NT2/D1 (cell line): ENCODE results near the gene SAMD15.

Source experiments
- DNase-seq: peaks from one replicate; pipeline ENCODE4 v3.0.0-alpha.2; 2011; ENCODE audit warnings: low read depth, low spot score
- H3K27me3 ChIP-seq: 2 replicates; pipeline ENCODE4 v1.6.0; 2011; ENCODE audit warnings: mild to moderate bottlenecking; ENCODE audit not compliant: insufficient read length, insufficient read depth
- H3K36me3 ChIP-seq: 2 replicates; pipeline ENCODE4 v1.6.1; 2011; ENCODE audit warnings: mild to moderate bottlenecking, low read length, mixed read lengths; ENCODE audit not compliant: insufficient read depth, insufficient read length
- H3K4me1 ChIP-seq: 2 replicates; pipeline ENCODE4 v1.5.1; 2011; ENCODE audit not compliant: insufficient read depth, insufficient read length
- H3K4me3 ChIP-seq: 2 replicates; pipeline ENCODE4 v1.5.1; 2011; ENCODE audit warnings: low read depth; ENCODE audit not compliant: insufficient read length
- H3K9ac ChIP-seq: 2 replicates; pipeline ENCODE4 v1.6.0; 2011; ENCODE audit warnings: low read depth; ENCODE audit not compliant: insufficient read length
- H3K9me3 ChIP-seq: 2 replicates; pipeline ENCODE4 v1.5.1; 2011; ENCODE audit warnings: mild to moderate bottlenecking, low read length; ENCODE audit not compliant: insufficient read depth
- SUZ12 ChIP-seq: IDR thresholded peaks from 2 replicates; pipeline ENCODE4 v1.6.1; 2011; ENCODE audit not compliant: insufficient read length, insufficient read depth; ENCODE audit errors: extremely low read depth
- YY1 ChIP-seq: IDR thresholded peaks from 2 replicates; pipeline ENCODE4 v1.6.1; 2011; ENCODE audit not compliant: insufficient read length, insufficient read depth
- ZNF274 ChIP-seq: IDR thresholded peaks from 2 replicates; pipeline ENCODE4 v1.6.1; 2011; ENCODE audit warnings: mild to moderate bottlenecking, low read depth, low read length

Gene SAMD15

DNA sequence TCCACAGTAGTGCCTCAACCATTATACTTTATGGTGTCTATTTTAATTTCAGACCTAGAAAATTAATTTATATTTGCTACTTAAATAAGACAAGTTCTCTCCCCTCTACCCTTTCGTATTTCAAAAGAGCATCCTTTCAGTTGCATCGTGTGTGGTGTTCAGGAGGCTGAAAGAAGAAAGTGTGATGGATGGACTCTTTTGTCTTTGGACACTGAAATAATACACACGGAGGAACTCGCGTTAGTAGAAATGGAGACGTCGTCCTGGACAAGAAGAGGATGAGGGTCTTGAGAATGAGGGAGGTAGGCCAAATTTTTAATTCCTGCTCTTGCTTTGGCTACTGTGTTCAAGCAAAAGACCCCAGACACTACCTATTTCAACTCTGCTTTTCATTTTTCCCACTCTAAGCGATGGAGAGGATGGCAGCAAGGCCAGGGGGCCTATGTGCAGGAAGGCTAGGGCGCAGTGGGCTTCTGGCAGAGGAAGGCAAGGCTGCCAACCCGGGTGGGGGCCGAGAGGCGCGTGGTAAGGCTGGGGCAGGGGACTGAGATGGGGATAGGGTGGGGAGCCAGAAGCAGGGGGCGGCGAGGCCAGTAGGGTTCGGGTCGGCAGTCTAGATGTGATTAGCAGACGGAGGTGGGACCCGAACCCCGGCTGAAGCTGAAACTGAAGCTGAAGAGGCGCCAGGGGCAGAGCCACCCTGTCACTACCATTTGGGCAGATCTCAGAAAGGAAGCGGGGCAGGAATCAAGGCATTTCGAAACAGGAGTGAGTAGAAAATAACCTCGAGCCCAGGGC, 1.0 kb upstream of the SAMD15 start:
- no peaks in the 10 kb centered on the region for H3K4me1 ChIP-seq

DNA sequence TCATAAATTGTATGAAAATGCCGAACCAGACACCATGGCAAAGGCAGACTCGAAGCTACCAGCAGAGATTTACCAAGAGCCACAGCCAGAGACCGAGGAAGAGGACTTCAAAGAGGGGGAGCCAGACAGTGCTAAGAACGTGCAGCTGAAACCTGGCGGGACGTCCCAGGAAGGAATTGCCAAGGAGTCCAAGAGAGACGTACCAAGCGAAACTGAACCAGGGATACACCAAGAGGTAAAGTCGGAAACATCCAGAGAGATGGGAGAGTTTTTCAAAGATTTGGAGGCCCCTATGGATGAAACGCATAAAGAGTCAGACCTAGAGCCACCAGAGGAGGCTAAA, 294 bp downstream of the SAMD15 start:
- peak overlapping the region; percentile 72 for H3K4me3 ChIP-seq
- no peaks in the 10 kb centered on the region for H3K36me3 ChIP-seq
- peak overlapping the region; percentile 88 for H3K9ac ChIP-seq
- peaks cover 12% of the 10 kb centered on the region; the same call in 1 of the 2 replicates for H3K9me3 ChIP-seq
- TF ChIP-seq SUZ12: no peak
- TF ChIP-seq ZNF274: no peak
- TF ChIP-seq YY1: no peak
- DNase-seq: no peak
- no peaks in the 10 kb centered on the region for H3K27me3 ChIP-seq
- no peaks in the 10 kb centered on the region for H3K4me1 ChIP-seq

More for the DNA sequence above, 1.0 kb upstream of the SAMD15 start:
- H3K4me3 ChIP-seq: peak overlapping the region; percentile 72
- no peaks in the 10 kb centered on the region for H3K27me3 ChIP-seq
- peak overlapping the region; percentile 88 for H3K9ac ChIP-seq
- TF ChIP-seq YY1: no peak
- TF ChIP-seq SUZ12: no peak
- no peak for TF ChIP-seq ZNF274
- H3K9me3 ChIP-seq: peaks cover 12% of the 10 kb centered on the region; the same call in 1 of the 2 replicates
- H3K36me3 ChIP-seq: no peaks in the 10 kb centered on the region
- DNase-seq: no peak

- no peaks in the 10 kb centered on the region for H3K27me3 ChIP-seq
- no peaks in the 10 kb centered on the region for H3K4me1 ChIP-seq
- H3K9me3 ChIP-seq: peaks cover 12% of the 10 kb centered on the region; the same call in 1 of the 2 replicates
- no peaks in the 10 kb centered on the region for H3K36me3 ChIP-seq
- no peak for DNase-seq
- TF ChIP-seq YY1: no peak
- no peak for TF ChIP-seq ZNF274
- TF ChIP-seq SUZ12: no peak
- no peak overlapping the region for H3K9ac ChIP-seq
- H3K4me3 ChIP-seq: no peak overlapping the region
Measured at GRCh38 chr14:77378701-77379100, 1.5 kb downstream of the SAMD15 start.

GRCh38 chr14:77390188-77390587, 13.0 kb downstream of the SAMD15 start:
- Histone ChIP-seq H3K9ac (no peak overlapping the region), H3K36me3 (no peaks in the 10 kb centered on the region), H3K27me3 (no peaks in the 10 kb centered on the region), H3K9me3 (no peaks in the 10 kb centered on the region), H3K4me1 (no peaks in the 10 kb centered on the region), H3K4me3 (no peak overlapping the region)
- DNase-seq: no peak
- TF ChIP-seq ZNF274 (no peak), SUZ12 (no peak), YY1 (no peak)

GRCh38 chr14:77400216-77400615, 23.0 kb downstream of the SAMD15 start:
- no peaks in the 10 kb centered on the region for H3K4me1 ChIP-seq
- H3K27me3 ChIP-seq: no peaks in the 10 kb centered on the region
- no peak for TF ChIP-seq YY1
- H3K9ac ChIP-seq: no peak overlapping the region
- no peaks in the 10 kb centered on the region for H3K9me3 ChIP-seq
- H3K36me3 ChIP-seq: no peaks in the 10 kb centered on the region
- H3K4me3 ChIP-seq: no peak overlapping the region
- no peak for DNase-seq

DNA sequence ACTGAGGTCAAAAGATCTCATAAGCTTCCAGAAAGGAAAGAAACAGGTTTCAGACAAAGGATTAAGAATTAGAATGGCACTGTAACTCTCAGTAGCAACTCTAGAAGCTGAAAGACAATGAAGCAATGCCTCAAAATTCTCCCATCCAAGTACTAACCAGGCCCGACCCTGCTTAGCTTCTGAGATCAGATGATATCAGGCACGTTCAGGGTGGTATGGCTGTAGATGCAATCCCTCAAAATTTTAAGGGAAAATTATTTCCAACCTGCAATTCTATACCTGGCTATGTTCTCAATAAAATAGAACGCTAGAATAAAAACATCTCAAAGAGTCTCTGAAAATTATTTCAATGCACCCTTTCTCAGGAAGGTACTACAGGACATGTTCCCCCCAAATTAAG, 26.6 kb downstream of the SAMD15 start:
- no peaks in the 10 kb centered on the region for H3K27me3 ChIP-seq
- H3K36me3 ChIP-seq: no peaks in the 10 kb centered on the region
- no peaks in the 10 kb centered on the region for H3K4me1 ChIP-seq
- DNase-seq: no peak
- H3K9ac ChIP-seq: no peak overlapping the region
- TF ChIP-seq ZNF274: no peak
- no peak for TF ChIP-seq YY1
- TF ChIP-seq SUZ12: no peak
- no peak overlapping the region for H3K4me3 ChIP-seq
- H3K9me3 ChIP-seq: no peaks in the 10 kb centered on the region

DNA sequence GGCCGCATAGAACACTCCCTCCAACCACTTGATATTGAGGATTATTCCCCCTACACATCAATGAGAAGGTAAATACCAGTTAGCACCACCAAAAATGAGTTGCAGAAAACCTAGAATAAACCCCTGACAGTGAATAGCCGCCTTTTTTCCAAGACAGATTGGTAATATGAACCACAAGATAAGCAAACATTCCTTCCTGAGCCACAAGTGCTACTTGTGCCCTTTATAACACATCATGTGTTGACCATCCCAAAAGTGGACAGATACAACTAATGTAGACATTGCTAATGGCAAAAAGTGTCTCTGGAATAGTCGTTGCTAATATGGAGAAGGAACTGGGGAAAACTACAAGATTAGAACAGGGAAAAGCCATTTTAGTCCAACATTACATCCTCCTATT, 28.9 kb downstream of the SAMD15 start:
- DNase-seq: no peak
- no peaks in the 10 kb centered on the region for H3K36me3 ChIP-seq
- no peaks in the 10 kb centered on the region for H3K27me3 ChIP-seq
- no peaks in the 10 kb centered on the region for H3K4me1 ChIP-seq
- TF ChIP-seq SUZ12: no peak
- TF ChIP-seq YY1: no peak
- TF ChIP-seq ZNF274: no peak
- no peak overlapping the region for H3K4me3 ChIP-seq
- H3K9ac ChIP-seq: no peak overlapping the region
- no peaks in the 10 kb centered on the region for H3K9me3 ChIP-seq

GRCh38 chr14:77406718-77407117, 29.5 kb downstream of the SAMD15 start:
- H3K27me3 ChIP-seq: no peaks in the 10 kb centered on the region
- H3K9me3 ChIP-seq: no peaks in the 10 kb centered on the region
- H3K4me3 ChIP-seq: no peak overlapping the region
- TF ChIP-seq YY1 (no peak), ZNF274 (no peak), SUZ12 (no peak)
- no peak for DNase-seq
- H3K9ac ChIP-seq: no peak overlapping the region
- H3K36me3 ChIP-seq: no peaks in the 10 kb centered on the region
- no peaks in the 10 kb centered on the region for H3K4me1 ChIP-seq
